ENCODE results near the gene DSG3. TPM values are rescaled to one million over a fixed set of nuclear protein-coding genes. Genes with fewer than 3 reads are reported as not detected.

DSG3 gene
- total and polyA plus RNA-seq, 4 experiments from 2014 or later, result 0.03 TPM; not detected in 3

DNA sequence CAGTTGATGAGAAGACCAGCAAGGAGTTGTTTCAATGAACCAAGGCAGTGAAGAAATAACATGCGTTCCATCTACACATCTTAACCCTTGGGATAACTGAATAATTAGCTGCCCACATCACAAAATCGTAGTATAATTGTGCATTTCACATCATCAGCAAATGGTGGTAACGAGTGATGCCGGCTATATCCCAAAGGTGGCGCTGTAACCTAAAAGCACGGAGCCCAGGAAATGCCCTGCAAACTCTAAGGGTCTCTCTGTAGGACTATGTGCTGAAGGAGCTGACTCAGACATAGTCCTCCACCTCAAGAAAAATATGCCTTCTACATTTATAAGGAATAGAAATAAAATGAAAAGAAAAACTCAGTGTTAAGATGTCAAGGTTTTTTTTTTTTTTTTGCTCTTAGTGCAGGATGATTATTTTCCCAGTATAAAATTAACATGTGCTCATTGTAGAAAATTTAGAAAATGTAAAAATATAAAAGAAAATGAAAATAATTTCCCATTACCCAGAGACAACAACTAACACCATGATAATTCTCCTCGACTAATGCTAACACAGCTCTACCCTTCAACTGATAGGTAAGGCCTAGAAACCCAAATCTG lies 23.1 kb upstream of the DSG3 start:
- ChIA-PET POLR2A (ENCODE audit: partially characterized antibody) (no interaction called here), CTCF (ENCODE audit: partially characterized antibody) (no interaction called here)
- Histone ChIP-seq H3K36me3 (ENCODE audit: insufficient read depth, low read length) (no peaks in the 10 kb centered on the region), H3K4me3 (ENCODE audit: low read length in 2 of 2) (no peak overlapping the region), H3K9me3 (ENCODE audit: control insufficient read depth in 1 of 2, low read length in 2 of 2) (no peaks in the 10 kb centered on the region), H3K4me1 (ENCODE audit: insufficient read depth, low read length) (no peaks in the 10 kb centered on the region), H3K27me3 (ENCODE audit: insufficient read depth, low read length) (no peaks in the 10 kb centered on the region), H3K27ac (ENCODE audit: low read depth, low read length) (no peak overlapping the region)
- no peak for DNase-seq
- Mint-ChIP-seq H3K27me3 (peaks cover 0 to 4% of the 10 kb centered on the region in 2 donors), H3K4me1 (no peaks in the 10 kb centered on the region), H3K27ac (no peak overlapping the region), H3K4me3 (no peak overlapping the region), H3K9me3 (peaks cover 0 to 4% (median under 1%) of the 10 kb centered on the region in 8 donors), H3K36me3 (no peaks in the 10 kb centered on the region)
- intact Hi-C loops (cut with micrococcal nuclease), result no loop called here

- no peaks in the 10 kb centered on the region for H3K9me3 ChIP-seq (ENCODE audit: control insufficient read depth in 1 of 2, low read length in 2 of 2)
- H3K4me1 ChIP-seq (ENCODE audit: insufficient read depth, low read length), result no peaks in the 10 kb centered on the region
- Mint-ChIP-seq H3K4me3 (no peak overlapping the region), H3K27me3 (peaks cover 0 to 4% of the 10 kb centered on the region in 2 donors), H3K27ac (no peak overlapping the region), H3K4me1 (no peaks in the 10 kb centered on the region), H3K36me3 (no peaks in the 10 kb centered on the region), H3K9me3 (peaks cover 0 to 6% (median 2%) of the 10 kb centered on the region in 8 donors)
- no peak overlapping the region for H3K27ac ChIP-seq (ENCODE audit: low read depth, low read length)
- POLR2A ChIA-PET (ENCODE audit: partially characterized antibody), result no interaction called here
- CTCF ChIA-PET (ENCODE audit: partially characterized antibody), result no interaction called here
- no peak for DNase-seq
- no peak overlapping the region for H3K4me3 ChIP-seq (ENCODE audit: low read length in 2 of 2)
- intact Hi-C loops (cut with micrococcal nuclease), result no loop called here
- no peaks in the 10 kb centered on the region for H3K36me3 ChIP-seq (ENCODE audit: insufficient read depth, low read length)
- H3K27me3 ChIP-seq (ENCODE audit: insufficient read depth, low read length), result no peaks in the 10 kb centered on the region
These were observed 21.5 kb upstream of the DSG3 start for GRCh38 chr18:31426021-31426420.

DNA sequence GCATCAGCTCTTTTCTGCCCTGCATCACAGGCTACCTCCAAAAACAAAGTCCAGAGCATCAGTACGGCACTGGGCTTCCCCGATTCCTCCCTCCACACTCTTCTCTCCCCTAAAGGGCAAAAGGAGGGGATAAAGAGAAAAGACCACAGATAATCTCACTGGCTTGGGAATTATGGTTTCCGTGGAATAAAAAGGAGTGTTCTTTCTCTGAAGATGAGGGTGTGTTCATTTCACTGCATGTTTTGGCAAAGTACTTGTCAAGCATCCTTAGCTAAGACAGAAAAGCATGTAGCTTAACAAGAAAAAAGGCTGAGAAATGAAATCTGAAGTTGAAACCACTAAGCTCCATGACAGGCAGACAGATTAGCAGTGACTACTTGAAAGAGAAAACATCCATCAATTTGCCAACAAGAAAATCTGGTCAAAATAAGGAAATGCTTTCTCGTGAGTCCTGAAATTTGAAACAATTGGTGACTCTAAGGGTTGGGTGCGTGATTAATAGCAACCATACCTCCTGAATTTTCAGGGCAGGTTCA lies 20.6 kb upstream of the DSG3 start:
- H3K4me3 ChIP-seq (ENCODE audit: low read length in 2 of 2), result no peak overlapping the region
- no peaks in the 10 kb centered on the region for H3K36me3 ChIP-seq (ENCODE audit: insufficient read depth, low read length)
- Mint-ChIP-seq H3K36me3 (no peaks in the 10 kb centered on the region), H3K9me3 (peaks cover 0 to 9% (median 4%) of the 10 kb centered on the region in 8 donors), H3K27ac (no peak overlapping the region), H3K4me3 (no peak overlapping the region), H3K27me3 (peaks cover 0 to 4% of the 10 kb centered on the region in 2 donors), H3K4me1 (no peaks in the 10 kb centered on the region)
- no peaks in the 10 kb centered on the region for H3K27me3 ChIP-seq (ENCODE audit: insufficient read depth, low read length)
- intact Hi-C loops (cut with micrococcal nuclease), result no loop called here
- ChIA-PET CTCF (ENCODE audit: partially characterized antibody) (no interaction called here), POLR2A (ENCODE audit: partially characterized antibody) (no interaction called here)
- no peak overlapping the region for H3K27ac ChIP-seq (ENCODE audit: low read depth, low read length)
- H3K9me3 ChIP-seq (ENCODE audit: control insufficient read depth in 1 of 2, low read length in 2 of 2), result no peaks in the 10 kb centered on the region
- no peaks in the 10 kb centered on the region for H3K4me1 ChIP-seq (ENCODE audit: insufficient read depth, low read length)
- no peak for DNase-seq

GRCh38 chr18:31428211-31428610 lies 19.3 kb upstream of the DSG3 start:
- no peaks in the 10 kb centered on the region for H3K4me1 Mint-ChIP-seq
- intact Hi-C loops (cut with micrococcal nuclease), result no loop called here

DNA sequence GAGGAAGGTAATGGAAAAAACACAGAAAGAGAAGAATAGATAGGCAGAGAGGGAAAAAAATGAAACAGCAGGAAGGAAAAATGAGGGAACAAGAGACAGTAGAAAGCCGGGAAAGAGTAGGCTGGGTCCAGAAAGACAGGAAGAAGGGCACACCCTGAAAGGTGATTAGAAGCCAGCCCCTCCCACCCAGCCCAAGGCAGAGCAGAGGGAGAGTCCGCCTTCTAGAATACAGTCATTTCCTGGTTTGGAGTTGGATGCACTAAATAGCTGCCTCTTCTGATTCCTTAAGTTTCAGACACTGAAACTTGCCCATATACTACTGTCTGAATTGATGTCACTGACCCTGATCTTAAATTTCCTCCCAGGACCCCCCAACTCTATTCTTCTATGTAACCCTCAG lies 17.9 kb upstream of the DSG3 start:
- Mint-ChIP-seq H3K9me3 (peaks cover 0 to 13% (median 5%) of the 10 kb centered on the region in 8 donors), H3K27me3 (peaks cover 0 to 2% of the 10 kb centered on the region in 2 donors), H3K4me1 (no peaks in the 10 kb centered on the region), H3K4me3 (no peak overlapping the region), H3K27ac (no peak overlapping the region), H3K36me3 (no peaks in the 10 kb centered on the region)
- H3K4me1 ChIP-seq (ENCODE audit: insufficient read depth, low read length), result no peaks in the 10 kb centered on the region
- DNase-seq, result no peak
- no peaks in the 10 kb centered on the region for H3K27me3 ChIP-seq (ENCODE audit: insufficient read depth, low read length)
- H3K27ac ChIP-seq (ENCODE audit: low read depth, low read length), result no peak overlapping the region
- no peaks in the 10 kb centered on the region for H3K9me3 ChIP-seq (ENCODE audit: control insufficient read depth in 1 of 2, low read length in 2 of 2)
- ChIA-PET CTCF (ENCODE audit: partially characterized antibody) (no interaction called here), POLR2A (ENCODE audit: partially characterized antibody) (no interaction called here)
- no peak overlapping the region for H3K4me3 ChIP-seq (ENCODE audit: low read length in 2 of 2)
- intact Hi-C loops (cut with micrococcal nuclease), result no loop called here
- H3K36me3 ChIP-seq (ENCODE audit: insufficient read depth, low read length), result no peaks in the 10 kb centered on the region

More at GRCh38 chr18:31428211-31428610, 19.3 kb upstream of the DSG3 start:
- ChIA-PET CTCF (ENCODE audit: partially characterized antibody) (no interaction called here), POLR2A (ENCODE audit: partially characterized antibody) (no interaction called here)
- no peak overlapping the region for H3K4me3 ChIP-seq (ENCODE audit: low read length in 2 of 2)
- H3K27me3 ChIP-seq (ENCODE audit: insufficient read depth, low read length), result no peaks in the 10 kb centered on the region
- H3K36me3 Mint-ChIP-seq, result no peaks in the 10 kb centered on the region
- no peak overlapping the region for H3K27ac ChIP-seq (ENCODE audit: low read depth, low read length)
- no peaks in the 10 kb centered on the region for H3K9me3 ChIP-seq (ENCODE audit: control insufficient read depth in 1 of 2, low read length in 2 of 2)
- DNase-seq, result no peak
- H3K27ac Mint-ChIP-seq, result no peak overlapping the region
- H3K4me1 ChIP-seq (ENCODE audit: insufficient read depth, low read length), result no peaks in the 10 kb centered on the region
- peaks cover 0 to 13% (median 4%) of the 10 kb centered on the region in 8 donors for H3K9me3 Mint-ChIP-seq
- H3K4me3 Mint-ChIP-seq, result no peak overlapping the region
- no peaks in the 10 kb centered on the region for H3K36me3 ChIP-seq (ENCODE audit: insufficient read depth, low read length)
- peaks cover 0 to 2% of the 10 kb centered on the region in 2 donors for H3K27me3 Mint-ChIP-seq

- Mint-ChIP-seq H3K36me3 (no peaks in the 10 kb centered on the region), H3K27ac (no peak overlapping the region), H3K4me1 (no peaks in the 10 kb centered on the region), H3K4me3 (no peak overlapping the region), H3K9me3 (peaks cover 0 to 13% (median 7%) of the 10 kb centered on the region in 8 donors), H3K27me3 (peaks cover 0 to 2% of the 10 kb centered on the region in 2 donors)
- intact Hi-C loops (cut with micrococcal nuclease), result no loop called here
- no peak overlapping the region for H3K27ac ChIP-seq (ENCODE audit: low read depth, low read length)
- ChIA-PET POLR2A (ENCODE audit: partially characterized antibody) (no interaction called here), CTCF (ENCODE audit: partially characterized antibody) (no interaction called here)
- H3K9me3 ChIP-seq (ENCODE audit: control insufficient read depth in 1 of 2, low read length in 2 of 2), result no peaks in the 10 kb centered on the region
- DNase-seq, result no peak
- H3K27me3 ChIP-seq (ENCODE audit: insufficient read depth, low read length), result no peaks in the 10 kb centered on the region
- no peaks in the 10 kb centered on the region for H3K36me3 ChIP-seq (ENCODE audit: insufficient read depth, low read length)
- H3K4me1 ChIP-seq (ENCODE audit: insufficient read depth, low read length), result no peaks in the 10 kb centered on the region
- no peak overlapping the region for H3K4me3 ChIP-seq (ENCODE audit: low read length in 2 of 2)
These were observed 17.5 kb upstream of the DSG3 start for GRCh38 chr18:31430072-31430471.

- H3K4me1 ChIP-seq (ENCODE audit: insufficient read depth, low read length), result no peaks in the 10 kb centered on the region
- ChIA-PET CTCF (ENCODE audit: partially characterized antibody) (no interaction called here), POLR2A (ENCODE audit: partially characterized antibody) (no interaction called here)
- H3K9me3 ChIP-seq (ENCODE audit: control insufficient read depth in 1 of 2, low read length in 2 of 2), result no peaks in the 10 kb centered on the region
- no peaks in the 10 kb centered on the region for H3K36me3 ChIP-seq (ENCODE audit: insufficient read depth, low read length)
- Mint-ChIP-seq H3K36me3 (no peaks in the 10 kb centered on the region), H3K9me3 (peaks cover 0 to 13% (median 7%) of the 10 kb centered on the region in 8 donors), H3K4me3 (no peak overlapping the region), H3K27me3 (peaks cover 0 to 2% of the 10 kb centered on the region in 2 donors), H3K27ac (no peak overlapping the region), H3K4me1 (no peaks in the 10 kb centered on the region)
- intact Hi-C loops (cut with micrococcal nuclease), result no loop called here
- no peak overlapping the region for H3K4me3 ChIP-seq (ENCODE audit: low read length in 2 of 2)
- no peak for DNase-seq
- no peaks in the 10 kb centered on the region for H3K27me3 ChIP-seq (ENCODE audit: insufficient read depth, low read length)
- no peak overlapping the region for H3K27ac ChIP-seq (ENCODE audit: low read depth, low read length)
These were observed 17.0 kb upstream of the DSG3 start for GRCh38 chr18:31430554-31430953.

All from CD4-positive, alpha-beta memory T cell (primary cell).